ENCODE results near the gene DLGAP1.

DNA sequence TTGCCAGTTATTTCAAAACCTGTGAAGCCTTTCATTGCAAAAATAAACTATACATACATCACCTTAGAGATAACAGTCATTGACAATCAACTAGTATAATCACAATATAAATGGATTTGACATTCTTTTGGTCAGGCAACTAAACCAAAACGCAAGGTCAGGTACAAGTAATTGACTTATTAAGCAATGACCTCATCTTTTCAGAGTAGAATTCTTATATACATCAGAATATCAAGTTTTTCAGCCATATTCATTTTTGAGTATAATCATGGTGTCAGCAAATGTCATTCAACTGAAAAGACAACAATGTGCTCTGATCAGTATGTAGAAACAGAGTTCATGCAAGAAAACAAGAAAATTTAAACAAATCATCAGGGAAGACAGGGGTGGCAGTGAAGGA, 796.6 kb downstream of the DLGAP1 start:
- TF ChIP-seq, protein P1, sequence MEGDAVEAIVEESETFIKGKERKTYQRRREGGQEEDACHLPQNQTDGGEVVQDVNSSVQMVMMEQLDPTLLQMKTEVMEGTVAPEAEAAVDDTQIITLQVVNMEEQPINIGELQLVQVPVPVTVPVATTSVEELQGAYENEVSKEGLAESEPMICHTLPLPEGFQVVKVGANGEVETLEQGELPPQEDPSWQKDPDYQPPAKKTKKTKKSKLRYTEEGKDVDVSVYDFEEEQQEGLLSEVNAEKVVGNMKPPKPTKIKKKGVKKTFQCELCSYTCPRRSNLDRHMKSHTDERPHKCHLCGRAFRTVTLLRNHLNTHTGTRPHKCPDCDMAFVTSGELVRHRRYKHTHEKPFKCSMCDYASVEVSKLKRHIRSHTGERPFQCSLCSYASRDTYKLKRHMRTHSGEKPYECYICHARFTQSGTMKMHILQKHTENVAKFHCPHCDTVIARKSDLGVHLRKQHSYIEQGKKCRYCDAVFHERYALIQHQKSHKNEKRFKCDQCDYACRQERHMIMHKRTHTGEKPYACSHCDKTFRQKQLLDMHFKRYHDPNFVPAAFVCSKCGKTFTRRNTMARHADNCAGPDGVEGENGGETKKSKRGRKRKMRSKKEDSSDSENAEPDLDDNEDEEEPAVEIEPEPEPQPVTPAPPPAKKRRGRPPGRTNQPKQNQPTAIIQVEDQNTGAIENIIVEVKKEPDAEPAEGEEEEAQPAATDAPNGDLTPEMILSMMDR (IDR thresholded peaks at IDR 0.05; ENCODE audit: poor library complexity), result no peak
- TF ChIP-seq EZH2phosphoT487 (IDR thresholded peaks at IDR 0.05; ENCODE audit: low read depth, severe bottlenecking, unreplicated experiment) (no peak), EZH2 (IDR thresholded peaks at IDR 0.05; ENCODE audit: borderline replicate concordance) (no peak)
